ENCODE measurements around the gene UNC5CL.
"Not testable (repeated sequence)": the region's sequence is repeated elsewhere in the genome, so short reads cannot be mapped to it uniquely, and the experiment has no call there.

Gene UNC5CL

GRCh38 chr6:41008011-41008410, 31.0 kb downstream of the UNC5CL start:
- H2BK5ac ChIP-seq (ENCODE audit: low read length) = no peak overlapping the region
- H3K23ac ChIP-seq (ENCODE audit: low read depth, low read length, poor library complexity) = no peak overlapping the region
- H3K79me1 ChIP-seq (ENCODE audit: low read depth, low read length) = no peaks in the 10 kb centered on the region
- no peak overlapping the region for H3K4me2 ChIP-seq (ENCODE audit: insufficient read depth, low read length, poor library complexity, severe bottlenecking)
- H2AK5ac ChIP-seq (ENCODE audit: low read depth, low read length) = no peak overlapping the region
- no peaks in the 10 kb centered on the region for H3K36me3 ChIP-seq (replicated peaks in 1 of 2; ENCODE audit: control insufficient read depth in 2 of 2, insufficient read depth in 2 of 2, low read length in 2 of 2)
- no peak overlapping the region for H4K91ac ChIP-seq (ENCODE audit: low read depth, low read length, poor library complexity)
- H3K27ac ChIP-seq (replicated peaks; ENCODE audit: low read length) = no peak overlapping the region
- H2AFZ ChIP-seq (ENCODE audit: low read length) = no peak overlapping the region
- no CpG with 5 or more reads among the region's 3 CpGs for WGBS, 2 donors (ENCODE audit: extremely low coverage in 2 of 2, insufficient read length in 2 of 2, insufficient replicate concordance in 1 of 2)
- no peak overlapping the region for H3K4me3 ChIP-seq (ENCODE audit: low read length in 2 of 2)
- H3K9me3 ChIP-seq (replicated peaks in 1 of 2; ENCODE audit: control insufficient read depth in 2 of 2, insufficient read depth in 1 of 2, low read depth in 1 of 2, low read length in 2 of 2) = no peaks in the 10 kb centered on the region
- no peak overlapping the region for H3K4ac ChIP-seq (ENCODE audit: low read length)
- H3K18ac ChIP-seq (ENCODE audit: low read length) = no peak overlapping the region
- H3K9ac ChIP-seq (ENCODE audit: low read depth, low read length, poor library complexity) = no peak overlapping the region
- H3K14ac ChIP-seq (ENCODE audit: low read length) = no peak overlapping the region
- H4K8ac ChIP-seq (ENCODE audit: low read depth, low read length) = no peak overlapping the region
- no peaks in the 10 kb centered on the region for H3K4me1 ChIP-seq (ENCODE audit: control insufficient read depth in 2 of 2, insufficient read depth in 1 of 2, low read depth in 1 of 2, low read length in 2 of 2)
- H2BK15ac ChIP-seq (ENCODE audit: low read length) = no peak overlapping the region
- H2BK12ac ChIP-seq (ENCODE audit: low read length) = no peak overlapping the region
- H2BK120ac ChIP-seq (ENCODE audit: low read depth, low read length) = no peak overlapping the region
- H3K27me3 ChIP-seq (ENCODE audit: control insufficient read depth in 3 of 3, insufficient read depth in 3 of 3, low read depth in 1 of 3, low read length in 3 of 3) = no peaks in the 10 kb centered on the region
- DNase-seq (ENCODE audit: low spot score) = no peak

DNA sequence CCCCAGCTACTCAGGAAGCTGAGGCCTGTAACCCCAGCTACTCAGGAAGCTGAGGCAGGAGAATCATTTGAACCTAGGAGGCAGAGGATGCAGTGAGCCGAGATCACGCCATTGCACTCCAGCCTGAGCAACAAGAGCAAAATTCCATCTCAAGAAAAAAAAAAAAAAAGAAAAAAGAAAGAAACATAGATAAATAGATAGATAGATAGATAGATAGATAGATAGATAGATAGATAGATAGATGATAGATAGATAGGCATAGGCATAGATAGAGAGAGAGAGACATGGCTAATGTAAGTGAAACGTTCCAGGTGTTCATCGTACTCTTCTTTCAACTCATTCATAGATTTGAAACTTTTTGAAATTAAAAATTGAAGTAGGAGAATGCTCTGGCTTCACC, 32.0 kb downstream of the UNC5CL start:
- not testable (repeated sequence) for H2BK15ac ChIP-seq (ENCODE audit: low read length); H3K14ac ChIP-seq (ENCODE audit: low read length); H4K91ac ChIP-seq (ENCODE audit: low read depth, low read length, poor library complexity); H3K4ac ChIP-seq (ENCODE audit: low read length); H4K8ac ChIP-seq (ENCODE audit: low read depth, low read length); H2AFZ ChIP-seq (ENCODE audit: low read length); H3K9me3 ChIP-seq (replicated peaks in 1 of 2; ENCODE audit: control insufficient read depth in 2 of 2, insufficient read depth in 1 of 2, low read depth in 1 of 2, low read length in 2 of 2); H3K27ac ChIP-seq (replicated peaks; ENCODE audit: low read length); H2BK12ac ChIP-seq (ENCODE audit: low read length); H3K18ac ChIP-seq (ENCODE audit: low read length); H3K27me3 ChIP-seq (ENCODE audit: control insufficient read depth in 3 of 3, insufficient read depth in 3 of 3, low read depth in 1 of 3, low read length in 3 of 3); H3K79me1 ChIP-seq (ENCODE audit: low read depth, low read length); H2BK5ac ChIP-seq (ENCODE audit: low read length); H3K23ac ChIP-seq (ENCODE audit: low read depth, low read length, poor library complexity); H3K36me3 ChIP-seq (replicated peaks in 1 of 2; ENCODE audit: control insufficient read depth in 2 of 2, insufficient read depth in 2 of 2, low read length in 2 of 2); H3K4me3 ChIP-seq (ENCODE audit: low read length in 2 of 2); H3K4me1 ChIP-seq (ENCODE audit: control insufficient read depth in 2 of 2, insufficient read depth in 1 of 2, low read depth in 1 of 2, low read length in 2 of 2); H2BK120ac ChIP-seq (ENCODE audit: low read depth, low read length); H3K4me2 ChIP-seq (ENCODE audit: insufficient read depth, low read length, poor library complexity, severe bottlenecking); H2AK5ac ChIP-seq (ENCODE audit: low read depth, low read length); H3K9ac ChIP-seq (ENCODE audit: low read depth, low read length, poor library complexity); DNase-seq (ENCODE audit: low spot score)
- no CpG with 5 or more reads among the region's 4 CpGs for WGBS, 2 donors (ENCODE audit: extremely low coverage in 2 of 2, insufficient read length in 2 of 2, insufficient replicate concordance in 1 of 2)

GRCh38 chr6:41006217-41006616, 32.8 kb downstream of the UNC5CL start:
- H3K79me1 ChIP-seq (ENCODE audit: low read depth, low read length); H3K9ac ChIP-seq (ENCODE audit: low read depth, low read length, poor library complexity); H4K8ac ChIP-seq (ENCODE audit: low read depth, low read length); H3K27me3 ChIP-seq (ENCODE audit: control insufficient read depth in 3 of 3, insufficient read depth in 3 of 3, low read depth in 1 of 3, low read length in 3 of 3); H3K14ac ChIP-seq (ENCODE audit: low read length); H2BK15ac ChIP-seq (ENCODE audit: low read length); H3K23ac ChIP-seq (ENCODE audit: low read depth, low read length, poor library complexity); H2AFZ ChIP-seq (ENCODE audit: low read length); H4K91ac ChIP-seq (ENCODE audit: low read depth, low read length, poor library complexity); H3K9me3 ChIP-seq (replicated peaks in 1 of 2; ENCODE audit: control insufficient read depth in 2 of 2, insufficient read depth in 1 of 2, low read depth in 1 of 2, low read length in 2 of 2); H3K4me3 ChIP-seq (ENCODE audit: low read length in 2 of 2); H3K18ac ChIP-seq (ENCODE audit: low read length); H2BK120ac ChIP-seq (ENCODE audit: low read depth, low read length); H3K4ac ChIP-seq (ENCODE audit: low read length); H2BK5ac ChIP-seq (ENCODE audit: low read length); H3K4me2 ChIP-seq (ENCODE audit: insufficient read depth, low read length, poor library complexity, severe bottlenecking); H3K4me1 ChIP-seq (ENCODE audit: control insufficient read depth in 2 of 2, insufficient read depth in 1 of 2, low read depth in 1 of 2, low read length in 2 of 2); H2BK12ac ChIP-seq (ENCODE audit: low read length); H3K27ac ChIP-seq (replicated peaks; ENCODE audit: low read length); H3K36me3 ChIP-seq (replicated peaks in 1 of 2; ENCODE audit: control insufficient read depth in 2 of 2, insufficient read depth in 2 of 2, low read length in 2 of 2); H2AK5ac ChIP-seq (ENCODE audit: low read depth, low read length): not testable (repeated sequence)
- no CpG with 5 or more reads among the region's 7 CpGs for WGBS, 2 donors (ENCODE audit: extremely low coverage in 2 of 2, insufficient read length in 2 of 2, insufficient replicate concordance in 1 of 2)
- DNase-seq (ENCODE audit: low spot score) = peak; percentile 33

DNA sequence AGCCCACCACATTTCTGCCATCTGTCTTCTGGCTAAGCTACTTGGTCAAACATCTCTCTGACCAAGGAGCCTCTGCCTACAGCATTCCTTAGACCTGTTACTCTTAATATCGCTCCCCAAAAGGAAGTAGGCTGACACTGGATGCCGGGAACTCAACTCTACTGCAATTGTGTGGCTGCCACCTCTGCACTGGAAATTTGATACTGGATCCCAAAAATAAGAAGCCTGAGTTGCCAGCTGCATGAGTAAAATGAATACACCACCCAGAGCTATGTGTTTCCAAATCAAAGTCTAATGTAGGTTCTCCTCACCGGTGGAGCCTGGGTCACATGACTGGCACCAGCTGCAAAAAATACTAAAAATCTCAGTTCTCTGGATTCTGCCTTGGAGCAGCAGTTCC, 36.9 kb downstream of the UNC5CL start:
- H2AFZ ChIP-seq (ENCODE audit: low read length) = no peak overlapping the region
- no peak overlapping the region for H2BK15ac ChIP-seq (ENCODE audit: low read length)
- no peak overlapping the region for H3K14ac ChIP-seq (ENCODE audit: low read length)
- H3K4ac ChIP-seq (ENCODE audit: low read length) = no peak overlapping the region
- H3K4me2 ChIP-seq (ENCODE audit: insufficient read depth, low read length, poor library complexity, severe bottlenecking) = no peak overlapping the region
- H3K18ac ChIP-seq (ENCODE audit: low read length) = no peak overlapping the region
- no peak overlapping the region for H2BK12ac ChIP-seq (ENCODE audit: low read length)
- H3K27me3 ChIP-seq (ENCODE audit: control insufficient read depth in 3 of 3, insufficient read depth in 3 of 3, low read depth in 1 of 3, low read length in 3 of 3) = no peaks in the 10 kb centered on the region
- H2BK5ac ChIP-seq (ENCODE audit: low read length) = no peak overlapping the region
- H4K91ac ChIP-seq (ENCODE audit: low read depth, low read length, poor library complexity) = no peak overlapping the region
- no peak overlapping the region for H4K8ac ChIP-seq (ENCODE audit: low read depth, low read length)
- no peaks in the 10 kb centered on the region for H3K79me1 ChIP-seq (ENCODE audit: low read depth, low read length)
- no peak for DNase-seq (ENCODE audit: low spot score)
- no peak overlapping the region for H3K27ac ChIP-seq (replicated peaks; ENCODE audit: low read length)
- no peak overlapping the region for H3K4me3 ChIP-seq (ENCODE audit: low read length in 2 of 2)
- WGBS, 2 donors (ENCODE audit: extremely low coverage in 2 of 2, insufficient read length in 2 of 2, insufficient replicate concordance in 1 of 2) = no CpG with 5 or more reads among the region's 3 CpGs
- no peaks in the 10 kb centered on the region for H3K36me3 ChIP-seq (replicated peaks in 1 of 2; ENCODE audit: control insufficient read depth in 2 of 2, insufficient read depth in 2 of 2, low read length in 2 of 2)
- no peak overlapping the region for H3K9ac ChIP-seq (ENCODE audit: low read depth, low read length, poor library complexity)
- no peak overlapping the region for H3K23ac ChIP-seq (ENCODE audit: low read depth, low read length, poor library complexity)
- H3K4me1 ChIP-seq (ENCODE audit: control insufficient read depth in 2 of 2, insufficient read depth in 1 of 2, low read depth in 1 of 2, low read length in 2 of 2) = peaks cover 3 to 12% of the 10 kb centered on the region in 2 donors
- H2BK120ac ChIP-seq (ENCODE audit: low read depth, low read length) = no peak overlapping the region
- H2AK5ac ChIP-seq (ENCODE audit: low read depth, low read length) = no peak overlapping the region
- H3K9me3 ChIP-seq (replicated peaks in 1 of 2; ENCODE audit: control insufficient read depth in 2 of 2, insufficient read depth in 1 of 2, low read depth in 1 of 2, low read length in 2 of 2) = no peaks in the 10 kb centered on the region
